ENCODE data around the gene PAQR7.

PAQR7 gene

GRCh38 chr1:25817840-25818501, 57.5 kb downstream of the PAQR7 start:
- no peak for ATAC-seq

GRCh38 chr1:25816112-25816718, 59.3 kb downstream of the PAQR7 start:
- no peak for ATAC-seq
- TF ChIP-seq ZC3H10 (CRISPR knock-in tag; IDR thresholded peaks at IDR 0.05), result no peak
- no peak for TF ChIP-seq ZNF565 (CRISPR knock-in tag; conservative IDR thresholded peaks at IDR 0.05; ENCODE audit: low read depth)
- TF ChIP-seq ESRRG (CRISPR knock-in tag; IDR thresholded peaks at IDR 0.05), result no peak
- no peak for TF ChIP-seq BACH2 (CRISPR knock-in tag; IDR thresholded peaks at IDR 0.05; ENCODE audit: borderline replicate concordance)

More at GRCh38 chr1:25817840-25818501, 57.5 kb downstream of the PAQR7 start:
- TF ChIP-seq TSHZ2 (CRISPR knock-in tag; IDR thresholded peaks at IDR 0.05) (no peak), CSRNP3 (CRISPR knock-in tag; IDR thresholded peaks at IDR 0.05) (no peak), POU6F1 (CRISPR knock-in tag; IDR thresholded peaks at IDR 0.05; ENCODE audit: borderline replicate concordance, low read depth) (no peak)

GRCh38 chr1:25815208-25816111, 60.0 kb downstream of the PAQR7 start:
- ATAC-seq, result no peak
- TF ChIP-seq ARNTL (CRISPR knock-in tag; IDR thresholded peaks at IDR 0.05; ENCODE audit: borderline replicate concordance, low read depth) (no peak), ZNF8 (CRISPR knock-in tag; IDR thresholded peaks at IDR 0.05) (no peak), ZNF70 (CRISPR knock-in tag; IDR thresholded peaks at IDR 0.05) (no peak), BACH2 (CRISPR knock-in tag; IDR thresholded peaks at IDR 0.05; ENCODE audit: borderline replicate concordance) (no peak), POU6F1 (CRISPR knock-in tag; IDR thresholded peaks at IDR 0.05; ENCODE audit: borderline replicate concordance, low read depth) (no peak), CREB5 (CRISPR knock-in tag; IDR thresholded peaks at IDR 0.05; ENCODE audit: low read depth) (no peak), TSHZ2 (CRISPR knock-in tag; IDR thresholded peaks at IDR 0.05) (no peak), ESRRG (CRISPR knock-in tag; IDR thresholded peaks at IDR 0.05) (no peak), ZC3H10 (CRISPR knock-in tag; IDR thresholded peaks at IDR 0.05) (no peak), PPARA (CRISPR knock-in tag; IDR thresholded peaks at IDR 0.05; ENCODE audit: borderline replicate concordance) (no peak), RARB (CRISPR knock-in tag; IDR thresholded peaks at IDR 0.05) (no peak), ZNF565 (CRISPR knock-in tag; conservative IDR thresholded peaks at IDR 0.05; ENCODE audit: low read depth) (no peak), OSR1 (CRISPR knock-in tag; IDR thresholded peaks at IDR 0.05) (no peak), TOX (CRISPR knock-in tag; IDR thresholded peaks at IDR 0.05; ENCODE audit: borderline replicate concordance) (no peak)

Data from SK-N-SH treated with all-trans-retinoic acid at 6 μM for 48 hours (cell line).